Measurements from ENCODE around the gene CCDC12.

DNA sequence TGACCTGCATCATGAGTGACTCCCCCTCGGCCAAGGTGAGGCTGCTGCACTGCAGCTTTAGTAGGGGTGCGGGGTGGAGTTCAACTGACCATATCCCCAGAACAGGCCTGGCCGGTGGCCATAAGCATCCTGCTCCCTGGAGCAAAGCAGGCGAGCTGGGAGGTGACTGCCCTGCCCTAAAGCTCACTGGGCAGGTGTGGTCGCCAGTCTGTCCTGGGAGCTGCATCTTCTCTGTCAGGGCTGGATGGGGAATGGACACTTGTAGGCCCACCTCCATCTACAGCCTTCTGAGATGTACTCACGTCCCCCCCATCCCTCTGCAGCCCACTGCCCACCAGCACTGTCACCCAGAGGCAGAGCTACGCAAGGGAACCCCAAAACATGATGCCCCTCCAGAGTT, 17.4 kb upstream of the CCDC12 start:
- TF ChIP-seq CTCF (IDR thresholded peaks at IDR 0.05) (no peak), POLR2A (IDR thresholded peaks at IDR 0.05) (no peak)

All from adrenal gland (tissue), 5 donors.